ENCODE measurements around the gene LSM6. TPM values are rescaled to one million over a fixed set of nuclear protein-coding genes. Genes with fewer than 3 reads are reported as not detected.

Gene LSM6
- polyA plus RNA-seq (ENCODE audit: low read depth in 6 of 6), result 10 to 100 TPM; 52.7 to 69.4 (median 65.0) TPM

GRCh38 chr4:146175541-146176453 lies at the start of gene LSM6:
TSS of gene LSM6 (plus strand) at chr4:146175718. CDS start at chr4:146182922, 7,204 bp downstream.
- H3K27me3 Mint-ChIP-seq, result peaks cover 0 to 7% (median 0%) of the 10 kb centered on the region in 3 donors
- H3K27ac Mint-ChIP-seq, result peak within 1 kb of the TSS; percentile 88 to 97 (median 94)
- peak within 1 kb of the TSS; percentile 82 to 96 (median 92) for H3K4me3 Mint-ChIP-seq
- H3K9me3 Mint-ChIP-seq, result no peaks in the 10 kb centered on the region
- ATAC-seq (ENCODE audit: low read depth in 2 of 2), result peak; percentile 91 to 92
- DNase-seq, result peak; percentile 82
- H3K4me1 Mint-ChIP-seq, result peaks cover 36 to 44% (median 44%) of the 10 kb centered on the region in 3 donors
- H3K36me3 Mint-ChIP-seq, result no peaks in the 10 kb centered on the region

GRCh38 chr4:146132445-146132844 lies 43.1 kb upstream of the LSM6 start:
- peaks cover 0 to 5% (median 3%) of the 10 kb centered on the region in 3 donors for H3K4me1 Mint-ChIP-seq
- no peaks in the 10 kb centered on the region for H3K36me3 Mint-ChIP-seq
- H3K9me3 Mint-ChIP-seq, result peaks cover 0 to 3% (median 0%) of the 10 kb centered on the region in 7 donors
- ATAC-seq (ENCODE audit: low read depth in 2 of 2), result no peak
- peaks cover 16 to 39% (median 38%) of the 10 kb centered on the region in 3 donors for H3K27me3 Mint-ChIP-seq
- DNase-seq, result no peak
- no peak overlapping the region for H3K4me3 Mint-ChIP-seq
- H3K27ac Mint-ChIP-seq, result no peak overlapping the region

GRCh38 chr4:146134761-146135445 lies 40.6 kb upstream of the LSM6 start:
- Mint-ChIP-seq H3K27ac (no peak overlapping the region), H3K4me3 (no peak overlapping the region), H3K27me3 (peaks cover 25 to 52% (median 47%) of the 10 kb centered on the region in 3 donors), H3K4me1 (peaks cover 0 to 5% (median 3%) of the 10 kb centered on the region in 3 donors), H3K36me3 (no peaks in the 10 kb centered on the region), H3K9me3 (peaks cover 0 to 3% (median 0%) of the 10 kb centered on the region in 7 donors)
- ATAC-seq (ENCODE audit: low read depth in 2 of 2) (no peak), DNase-seq (no peak)

GRCh38 chr4:146135941-146136340 lies 39.6 kb upstream of the LSM6 start:
- no peak for ATAC-seq (ENCODE audit: low read depth in 2 of 2)
- peaks cover 25 to 42% (median 37%) of the 10 kb centered on the region in 3 donors for H3K27me3 Mint-ChIP-seq

GRCh38 chr4:146142768-146143167 lies 32.8 kb upstream of the LSM6 start:
- no peak for ATAC-seq (ENCODE audit: low read depth in 2 of 2)
- H3K27ac Mint-ChIP-seq, result no peak overlapping the region
- no peak for DNase-seq
- H3K27me3 Mint-ChIP-seq, result peaks cover 16 to 35% (median 31%) of the 10 kb centered on the region in 3 donors
- no peaks in the 10 kb centered on the region for H3K9me3 Mint-ChIP-seq
- no peaks in the 10 kb centered on the region for H3K4me1 Mint-ChIP-seq
- no peaks in the 10 kb centered on the region for H3K36me3 Mint-ChIP-seq
- H3K4me3 Mint-ChIP-seq, result no peak overlapping the region

More at GRCh38 chr4:146135941-146136340, 39.6 kb upstream of the LSM6 start:
- Mint-ChIP-seq H3K27ac (no peak overlapping the region), H3K9me3 (peaks cover 0 to 3% (median 0%) of the 10 kb centered on the region in 7 donors), H3K4me3 (no peak overlapping the region), H3K36me3 (no peaks in the 10 kb centered on the region), H3K4me1 (peaks cover 0 to 5% (median 3%) of the 10 kb centered on the region in 3 donors)
- no peak for DNase-seq

- DNase-seq (no peak), ATAC-seq (ENCODE audit: low read depth in 2 of 2) (no peak)
- Mint-ChIP-seq H3K9me3 (no peaks in the 10 kb centered on the region), H3K27ac (no peak overlapping the region), H3K36me3 (no peaks in the 10 kb centered on the region), H3K4me1 (no peaks in the 10 kb centered on the region), H3K4me3 (no peak overlapping the region), H3K27me3 (peaks cover 15 to 27% (median 24%) of the 10 kb centered on the region in 3 donors)
Observed at GRCh38 chr4:146143888-146144287, 31.6 kb upstream of the LSM6 start.

- no peaks in the 10 kb centered on the region for H3K4me1 Mint-ChIP-seq
- peaks cover 0 to 3% (median 0%) of the 10 kb centered on the region in 7 donors for H3K9me3 Mint-ChIP-seq
- H3K27me3 Mint-ChIP-seq, result peaks cover 8 to 21% (median 20%) of the 10 kb centered on the region in 3 donors
- H3K36me3 Mint-ChIP-seq, result no peaks in the 10 kb centered on the region
- no peak overlapping the region for H3K4me3 Mint-ChIP-seq
- no peak for DNase-seq
- no peak for ATAC-seq (ENCODE audit: low read depth in 2 of 2)
- H3K27ac Mint-ChIP-seq, result no peak overlapping the region
Observed at GRCh38 chr4:146146918-146147317, 28.6 kb upstream of the LSM6 start.

GRCh38 chr4:146148021-146148420 lies 27.5 kb upstream of the LSM6 start:
- DNase-seq (no peak), ATAC-seq (ENCODE audit: low read depth in 2 of 2) (no peak)
- Mint-ChIP-seq H3K4me1 (no peaks in the 10 kb centered on the region), H3K27me3 (peaks cover 8 to 22% (median 16%) of the 10 kb centered on the region in 3 donors), H3K36me3 (no peaks in the 10 kb centered on the region), H3K9me3 (peaks cover 0 to 3% (median 0%) of the 10 kb centered on the region in 7 donors), H3K4me3 (no peak overlapping the region), H3K27ac (peak overlapping the region in 1 of 6 donors; percentile 29)

GRCh38 chr4:146154057-146154456 lies 21.5 kb upstream of the LSM6 start:
- Mint-ChIP-seq H3K9me3 (peaks cover 4 to 17% (median 5%) of the 10 kb centered on the region in 7 donors), H3K36me3 (no peaks in the 10 kb centered on the region), H3K27ac (no peak overlapping the region), H3K4me3 (no peak overlapping the region), H3K4me1 (no peaks in the 10 kb centered on the region), H3K27me3 (peaks cover 26 to 29% (median 26%) of the 10 kb centered on the region in 3 donors)
- ATAC-seq (ENCODE audit: low read depth in 2 of 2), result no peak
- DNase-seq, result no peak

- DNase-seq (no peak), ATAC-seq (ENCODE audit: low read depth in 2 of 2) (no peak)
- H3K4me3 Mint-ChIP-seq, result no peak overlapping the region
- no peaks in the 10 kb centered on the region for H3K36me3 Mint-ChIP-seq
- no peak overlapping the region for H3K27ac Mint-ChIP-seq
- H3K27me3 Mint-ChIP-seq, result peaks cover 26 to 33% (median 29%) of the 10 kb centered on the region in 3 donors
- peaks cover 2 to 17% (median 5%) of the 10 kb centered on the region in 7 donors for H3K9me3 Mint-ChIP-seq
- H3K4me1 Mint-ChIP-seq, result no peaks in the 10 kb centered on the region
Observed at GRCh38 chr4:146155152-146155724, 20.3 kb upstream of the LSM6 start.

GRCh38 chr4:146158036-146158745 lies 17.3 kb upstream of the LSM6 start:
- Mint-ChIP-seq H3K36me3 (peaks cover 9 to 10% of the 10 kb centered on the region in 2 donors), H3K9me3 (peaks cover 4 to 29% (median 19%) of the 10 kb centered on the region in 7 donors), H3K4me3 (no peak overlapping the region), H3K4me1 (no peaks in the 10 kb centered on the region), H3K27ac (no peak overlapping the region), H3K27me3 (peaks cover 30 to 37% (median 36%) of the 10 kb centered on the region in 3 donors)
- DNase-seq (no peak), ATAC-seq (ENCODE audit: low read depth in 2 of 2) (no peak)

- H3K9me3 Mint-ChIP-seq, result peaks cover 4 to 29% (median 20%) of the 10 kb centered on the region in 7 donors
- H3K4me3 Mint-ChIP-seq, result peak overlapping the region in 1 of 8 donors; percentile 16
- ATAC-seq (ENCODE audit: low read depth in 2 of 2), result no peak
- H3K4me1 Mint-ChIP-seq, result no peaks in the 10 kb centered on the region
- H3K27me3 Mint-ChIP-seq, result peaks cover 23 to 30% (median 29%) of the 10 kb centered on the region in 3 donors
- DNase-seq, result no peak
- H3K27ac Mint-ChIP-seq, result no peak overlapping the region
- H3K36me3 Mint-ChIP-seq, result peaks cover 9 to 10% of the 10 kb centered on the region in 2 donors
Observed at GRCh38 chr4:146159384-146160058, 16.0 kb upstream of the LSM6 start.
